HG02642 (cell line): ENCODE results near the gene ZNF701.
"Not testable (repeated sequence)": the region's sequence is repeated elsewhere in the genome, so short reads cannot be mapped to it uniquely, and the experiment has no call there.

ENCODE experiments used
- ATAC-seq: cut with Tn5 transposase; IDR thresholded peaks from one replicate; pipeline ENCODE4 v1.9.1; 2021; ENCODE audit warnings: mild to moderate bottlenecking; ENCODE audit not compliant: unreplicated experiment, poor library complexity

ZNF701 gene

DNA sequence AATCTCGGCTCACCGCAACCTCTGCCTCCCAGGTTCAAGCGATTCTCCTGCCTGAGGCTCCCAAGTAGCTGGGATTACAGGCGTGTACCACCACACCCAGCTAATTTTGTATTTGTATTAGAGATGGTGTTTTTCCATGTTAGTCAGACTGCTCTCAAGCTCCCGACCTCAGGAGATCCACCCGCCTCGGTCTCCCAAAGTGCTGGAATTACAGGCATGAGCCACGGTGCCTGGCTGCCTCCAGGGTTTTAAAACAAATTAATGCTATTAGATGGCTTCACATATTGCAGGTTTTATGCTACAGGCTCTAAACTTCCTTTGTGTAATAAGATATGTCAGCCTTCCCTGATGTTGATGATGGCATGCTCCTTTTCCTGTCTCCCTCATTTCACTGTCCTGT lies 8.5 kb upstream of the ZNF701 start:
- ATAC-seq: not testable (repeated sequence)

DNA sequence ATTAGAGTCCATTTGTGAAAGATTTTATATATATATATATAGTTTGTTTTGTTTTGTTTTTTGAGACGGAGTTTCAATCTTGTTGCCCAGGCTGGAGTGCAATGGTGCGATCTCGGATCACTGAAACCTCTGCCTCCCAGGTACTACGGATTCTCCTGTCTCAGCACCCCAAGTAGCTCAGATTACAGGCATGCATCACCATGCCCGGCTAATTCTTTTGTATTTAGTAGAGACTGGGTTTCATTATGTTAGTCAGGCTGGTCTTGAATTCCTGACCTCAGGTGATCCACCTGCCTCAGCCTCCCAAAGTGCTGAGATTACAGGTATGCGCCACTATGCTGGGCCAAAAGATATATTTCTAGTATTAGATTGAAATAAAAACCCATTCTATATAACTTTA lies 4.0 kb upstream of the ZNF701 start:
- no peak for ATAC-seq

DNA sequence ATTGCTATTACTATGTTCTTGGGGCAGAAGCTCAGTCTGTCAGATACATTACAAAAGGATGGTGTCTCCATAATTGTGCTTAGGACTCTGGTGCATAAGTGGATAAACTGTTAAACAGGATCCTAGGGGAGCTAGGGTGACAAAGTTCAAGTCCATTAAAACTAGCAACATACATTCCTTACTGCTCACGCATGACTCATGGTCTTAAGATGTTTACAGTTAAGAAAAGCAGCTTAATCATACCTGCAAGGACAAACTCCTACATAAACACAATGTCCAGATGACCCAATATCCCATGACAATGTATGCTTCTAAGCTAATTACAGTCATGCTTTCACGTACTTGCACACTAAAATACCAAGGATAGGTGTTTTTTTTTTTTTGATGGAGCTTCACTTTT lies 3.5 kb upstream of the ZNF701 start:
- no peak for ATAC-seq

DNA sequence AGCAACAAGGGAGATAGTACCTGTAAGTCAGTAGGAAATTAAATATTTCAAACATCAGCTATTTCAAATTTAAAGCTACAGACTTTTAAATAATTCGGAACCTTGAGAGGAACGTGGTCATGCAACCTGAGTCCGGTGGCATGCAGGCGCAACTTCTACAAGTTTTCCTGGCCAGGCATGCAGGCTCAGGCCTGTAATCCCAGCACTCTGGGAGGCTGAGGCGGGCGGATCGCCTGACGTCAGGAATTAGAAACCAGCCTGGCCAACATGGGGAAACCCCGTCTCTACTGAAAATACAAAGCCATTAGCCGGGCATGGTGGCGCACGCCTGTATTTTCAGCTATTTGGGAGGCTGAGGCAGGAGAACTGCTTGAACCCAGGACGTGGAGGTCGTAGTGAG lies 2.2 kb upstream of the ZNF701 start:
- ATAC-seq: no peak

DNA sequence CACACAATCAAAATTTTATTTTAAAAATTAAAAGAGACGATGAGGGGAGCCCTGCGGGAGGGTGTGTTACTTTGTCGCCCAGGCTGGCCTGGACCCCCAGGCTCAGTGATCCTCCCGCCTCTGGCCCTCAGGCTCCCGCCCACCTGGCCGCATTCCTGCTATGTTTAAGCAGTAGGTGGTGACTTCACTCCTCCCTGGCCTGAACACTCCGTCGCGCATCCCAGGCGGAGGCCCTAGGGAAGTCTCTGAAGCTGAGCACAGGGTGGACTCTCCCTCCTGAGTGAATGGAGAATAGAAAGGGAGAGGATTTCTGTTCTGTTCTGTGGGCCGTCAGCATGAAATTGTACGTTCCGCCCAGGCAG lies 468 bp upstream of the ZNF701 start:
- peak; percentile 10 for ATAC-seq

DNA sequence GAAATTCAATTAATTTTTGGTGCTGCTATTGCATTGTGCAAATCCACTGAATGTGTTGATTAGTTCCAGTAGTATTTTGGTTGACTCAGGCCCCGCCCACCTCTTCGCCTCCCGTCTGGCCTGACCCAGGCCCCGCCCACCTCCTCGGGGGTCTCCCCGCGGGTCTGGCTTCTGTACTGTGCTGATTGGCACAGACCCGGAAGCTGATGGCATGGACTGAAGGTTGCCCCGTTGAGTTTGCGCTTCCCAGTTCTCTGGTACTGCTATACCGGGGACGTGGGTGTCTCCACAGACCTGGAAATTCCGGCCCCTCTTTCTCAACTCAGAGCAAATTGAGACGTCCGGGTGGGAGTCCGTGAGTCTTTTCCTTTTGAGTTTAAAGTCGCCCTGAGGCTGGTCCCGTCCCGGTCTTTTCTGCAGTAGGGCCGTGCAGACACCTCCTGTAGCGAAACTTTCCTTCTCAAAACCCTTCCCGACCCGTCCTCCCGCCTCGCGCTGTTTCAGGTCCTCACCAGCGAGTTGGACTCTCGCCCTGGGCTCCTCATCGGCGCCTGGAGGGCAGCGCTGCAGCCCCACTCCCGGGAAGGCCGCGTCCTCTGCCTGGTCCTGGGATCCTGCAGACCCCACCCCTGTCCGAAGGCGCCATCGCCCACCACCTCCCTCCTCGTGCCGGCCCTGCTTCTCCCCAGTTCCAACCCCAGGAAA lies 14.8 kb downstream of the ZNF701 start:
- ATAC-seq: no peak

DNA sequence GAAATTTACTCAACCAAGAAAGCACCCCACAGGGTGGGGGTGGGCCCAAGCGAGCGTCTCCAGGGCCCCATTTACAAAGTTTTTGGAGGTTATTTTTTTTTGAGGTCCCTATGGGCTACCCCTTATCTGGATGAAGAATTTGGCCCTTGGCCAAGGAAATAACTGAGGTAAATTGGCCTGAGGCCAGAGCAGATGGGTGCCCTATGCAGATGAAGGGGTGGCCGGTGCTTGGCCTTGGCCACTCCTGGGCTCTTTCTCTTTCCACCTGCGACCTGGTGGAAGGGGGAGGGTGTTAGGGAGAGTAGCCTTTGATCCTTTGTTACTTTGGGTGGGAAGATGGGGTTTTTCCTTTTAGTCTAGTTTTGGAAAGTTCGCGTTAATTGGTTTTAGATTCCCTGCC lies 15.5 kb downstream of the ZNF701 start:
- ATAC-seq: no peak

DNA sequence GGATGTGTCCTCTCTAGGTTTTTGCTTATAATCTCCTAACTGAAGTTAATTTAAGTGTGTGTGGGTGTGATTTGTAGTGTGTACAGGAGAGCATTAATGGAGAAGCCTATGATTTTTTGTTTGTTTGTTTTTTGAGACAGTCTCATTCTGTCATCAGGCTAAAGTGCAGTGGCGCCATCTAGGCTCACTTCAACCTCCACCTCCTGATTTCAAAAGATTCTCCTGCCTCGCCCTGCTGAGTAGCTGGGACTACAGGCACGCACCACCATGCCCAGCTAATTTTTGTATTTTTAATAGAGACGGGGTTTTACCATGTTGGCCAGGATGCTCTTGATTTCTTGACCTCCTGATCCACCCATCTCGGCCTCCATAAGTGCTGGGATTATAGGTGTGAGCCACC lies 20.6 kb downstream of the ZNF701 start:
- no peak for ATAC-seq

DNA sequence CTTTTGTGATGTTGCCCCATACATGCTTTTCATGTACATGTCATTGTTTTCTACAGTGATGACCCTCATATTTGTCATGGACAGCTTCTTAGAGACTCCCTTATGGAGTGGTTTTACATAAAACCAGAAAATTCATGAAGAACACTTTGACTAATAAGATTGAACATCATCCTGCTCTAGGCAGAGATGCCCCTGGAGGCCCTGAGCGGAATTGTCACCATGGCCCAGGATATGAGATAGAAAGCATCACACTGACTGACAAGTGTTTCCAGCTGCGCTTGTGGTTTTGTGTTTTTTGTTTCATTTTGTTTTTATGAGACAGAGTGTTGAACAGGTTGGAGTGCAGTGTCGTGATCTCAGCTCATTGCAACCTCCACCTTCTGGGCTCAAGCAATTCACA lies 22.2 kb downstream of the ZNF701 start:
- ATAC-seq: no peak

DNA sequence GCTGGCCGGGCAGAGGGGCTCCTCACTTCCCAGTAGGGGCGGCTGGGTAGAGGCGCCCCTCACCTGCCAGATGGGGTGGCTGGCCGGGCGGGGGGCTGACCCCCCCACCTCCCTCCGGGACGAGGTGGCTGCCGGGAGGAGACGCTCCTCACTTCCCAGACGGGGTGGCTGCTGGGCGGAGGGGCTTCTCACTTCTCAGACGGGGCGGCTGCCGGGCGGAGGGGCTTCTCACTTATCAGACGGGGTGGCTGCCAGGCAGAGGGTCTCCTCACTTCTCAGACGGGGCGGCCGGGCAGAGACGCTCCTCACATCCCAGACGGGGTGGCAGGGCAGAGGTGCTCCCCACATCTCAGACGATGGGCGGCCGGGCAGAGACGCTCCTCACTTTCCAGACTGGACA lies 23.4 kb downstream of the ZNF701 start:
- ATAC-seq: not testable (repeated sequence)

DNA sequence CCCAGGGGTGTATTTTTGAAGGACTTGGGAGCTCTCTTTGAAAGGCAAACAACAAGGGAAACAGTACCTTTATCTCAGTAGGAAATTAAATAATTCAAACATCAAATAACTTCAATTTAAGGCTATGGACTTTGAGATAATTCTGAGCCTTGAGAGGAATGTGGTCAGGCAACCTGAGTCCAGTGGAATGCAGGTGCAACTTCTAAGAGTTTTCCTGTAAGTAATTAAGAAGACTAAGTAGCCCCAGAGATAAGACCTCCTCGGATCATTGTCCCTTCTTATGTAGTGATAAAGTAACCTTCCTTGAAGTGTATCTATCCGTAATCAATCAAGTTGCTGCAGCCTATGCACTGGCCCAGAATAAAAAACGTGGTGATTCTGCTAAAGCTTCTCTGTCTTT lies 29.2 kb downstream of the ZNF701 start:
- ATAC-seq: no peak

DNA sequence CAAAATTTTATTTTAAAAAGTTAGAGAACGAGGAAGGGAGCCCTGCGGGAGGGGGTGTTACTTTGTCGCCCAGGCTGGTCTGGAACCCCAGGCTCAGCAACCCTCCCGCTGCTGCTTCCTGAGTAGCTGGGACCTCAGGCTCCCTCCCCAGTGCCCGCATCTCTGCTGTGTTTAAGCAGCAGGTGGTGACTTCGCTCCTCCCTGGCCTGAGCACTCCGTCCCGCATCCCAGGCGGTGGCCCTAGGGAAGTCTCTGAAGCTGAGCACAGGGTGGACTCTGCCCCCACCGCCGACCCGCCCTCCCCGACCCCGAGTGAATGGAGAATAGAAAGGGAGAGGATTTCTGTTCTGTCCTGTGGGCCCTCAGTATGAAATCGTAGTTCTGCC lies 30.5 kb downstream of the ZNF701 start:
- peak; percentile 19 for ATAC-seq

DNA sequence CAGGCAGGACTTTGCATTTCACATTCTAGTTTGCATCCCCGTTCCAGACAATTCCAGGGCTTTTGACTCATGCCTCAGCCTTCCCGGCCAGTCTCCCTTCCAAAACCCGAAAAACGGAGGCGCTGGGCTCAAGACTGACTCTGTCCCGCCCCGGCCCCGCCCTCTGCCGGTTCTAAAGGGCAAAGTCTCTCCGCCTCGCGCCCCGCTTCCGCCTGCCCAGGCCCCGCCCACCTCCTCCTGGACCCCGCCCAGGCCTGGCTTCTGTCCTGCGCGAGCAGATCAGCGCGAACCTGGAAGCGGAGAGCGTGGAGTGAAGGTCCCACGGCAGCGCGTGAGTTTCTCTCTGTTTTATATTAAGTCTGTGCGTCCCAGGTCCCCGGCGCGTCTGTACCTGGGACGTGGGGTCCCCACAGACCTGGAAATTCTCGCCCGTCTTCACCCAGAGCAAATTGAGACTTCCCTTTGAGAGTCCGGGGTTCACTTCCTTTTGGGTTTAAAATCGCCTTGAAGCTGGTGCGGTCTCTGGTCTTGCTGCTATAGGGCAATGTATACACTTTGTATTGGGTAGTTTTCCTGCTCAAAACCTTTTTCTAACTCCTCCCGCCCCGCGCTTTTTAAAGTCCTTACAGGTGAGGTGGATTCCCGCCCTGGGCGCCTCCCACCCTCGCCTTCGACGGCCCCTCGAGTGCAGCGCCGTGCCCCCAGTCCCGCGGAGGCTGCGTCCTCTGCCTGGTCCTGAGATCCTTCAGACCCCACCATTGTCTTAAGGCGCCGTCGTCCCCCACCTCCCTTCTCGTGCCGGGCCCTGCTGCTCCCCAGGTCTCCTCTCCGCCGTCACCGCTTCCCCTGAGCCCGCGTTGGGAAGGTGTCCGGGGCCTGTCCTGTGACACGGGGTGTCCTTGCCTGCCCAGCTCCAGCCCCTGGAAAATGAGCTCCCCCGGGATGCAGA lies 31.2 kb downstream of the ZNF701 start:
- ATAC-seq: peak; percentile 97

DNA sequence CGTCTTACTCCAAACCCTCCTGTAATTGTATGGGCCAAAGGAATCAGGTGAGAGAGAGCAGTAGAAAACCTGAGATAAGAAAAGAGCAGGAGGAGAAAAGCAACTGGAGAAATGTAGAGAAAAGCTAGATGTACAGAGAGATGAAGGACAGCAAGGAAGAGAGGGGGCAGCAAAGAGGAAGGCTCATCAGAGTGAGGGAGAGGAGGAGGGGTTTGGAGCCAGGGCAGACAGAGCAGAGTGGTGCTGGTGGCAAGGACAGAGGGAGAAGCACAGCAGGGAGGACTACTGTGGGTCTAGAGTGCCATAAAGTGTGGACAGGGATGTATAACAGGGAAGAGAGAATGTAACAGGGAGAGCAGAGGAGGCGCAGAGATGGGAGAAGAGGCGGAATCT lies 31.9 kb downstream of the ZNF701 start:
- not testable (repeated sequence) for ATAC-seq

DNA sequence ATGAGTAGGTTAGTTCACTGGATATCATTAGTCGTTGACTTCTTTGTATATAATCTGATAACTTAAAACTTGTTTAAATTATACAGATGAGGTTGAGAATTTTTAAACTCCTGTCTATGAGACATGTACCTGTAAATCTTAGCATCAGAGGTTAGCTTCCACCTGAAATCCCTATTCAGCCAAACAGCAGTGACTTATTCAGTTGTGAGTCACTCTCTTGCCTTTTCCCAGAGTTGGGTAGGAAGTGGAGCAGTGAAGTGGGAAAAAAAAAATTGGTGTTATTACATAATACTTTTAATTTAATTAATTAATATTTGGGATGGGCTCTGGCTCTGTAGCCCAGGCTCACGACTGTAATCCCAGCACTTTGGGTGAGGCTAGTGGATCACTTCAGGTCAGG lies 32.9 kb downstream of the ZNF701 start:
- no peak for ATAC-seq

DNA sequence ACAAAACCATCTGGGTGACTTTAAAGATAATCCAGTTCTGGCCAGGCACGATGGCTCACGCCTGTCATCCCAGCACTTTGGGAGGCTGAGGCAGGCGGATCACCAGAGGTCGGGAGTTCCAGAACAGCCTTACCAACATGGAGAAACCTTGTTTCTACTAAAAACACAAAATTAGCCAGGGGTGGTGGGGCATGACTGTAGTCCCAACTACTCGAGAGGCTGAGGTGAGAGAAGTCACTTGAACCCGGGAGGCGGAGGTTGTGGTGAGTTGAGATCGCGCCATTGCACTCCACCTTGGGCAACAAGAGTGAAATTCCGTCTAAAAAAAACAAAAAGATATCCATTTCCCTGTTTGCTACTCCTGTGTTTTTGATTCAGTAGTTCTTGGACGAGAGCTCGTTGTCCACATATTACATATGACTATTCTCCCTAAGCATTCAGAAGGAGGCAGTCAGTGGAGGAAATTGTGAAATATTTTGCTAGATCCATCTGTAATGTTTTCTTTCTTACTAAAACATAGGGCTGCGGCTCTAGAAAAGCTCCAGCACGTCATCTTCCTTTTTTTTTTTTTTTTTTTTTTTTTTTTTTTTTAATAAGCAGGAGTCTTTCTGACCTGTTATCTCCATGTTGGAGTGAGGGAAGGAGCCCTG lies 33.6 kb downstream of the ZNF701 start:
- no peak for ATAC-seq

DNA sequence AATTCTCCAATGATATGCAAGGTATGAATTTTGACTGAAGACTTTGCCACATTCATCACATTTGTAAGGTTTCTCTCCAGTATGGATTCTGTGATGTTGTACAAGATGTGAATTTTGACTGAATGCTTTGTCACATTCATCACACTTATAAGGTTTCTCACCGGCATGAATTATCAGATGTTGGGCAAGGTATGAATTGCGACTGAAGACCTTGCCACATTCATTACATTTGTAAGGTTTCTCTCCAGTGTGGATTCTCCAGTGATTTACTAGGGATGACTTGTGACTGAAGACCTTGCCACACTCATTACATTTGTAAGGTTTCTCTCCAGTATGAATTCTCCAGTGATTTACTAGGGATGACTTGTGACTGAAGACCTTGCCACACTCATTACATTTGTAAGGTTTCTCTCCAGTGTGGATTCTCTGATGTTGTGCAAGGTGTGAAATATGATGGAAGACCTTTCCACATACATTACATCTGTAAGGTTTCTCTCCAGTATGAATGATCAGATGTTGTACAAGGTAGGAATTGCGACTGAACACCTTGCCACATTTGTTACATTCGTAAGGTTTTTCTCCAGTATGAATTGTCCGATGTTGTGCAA lies 43.3 kb downstream of the ZNF701 start:
- ATAC-seq: no peak

DNA sequence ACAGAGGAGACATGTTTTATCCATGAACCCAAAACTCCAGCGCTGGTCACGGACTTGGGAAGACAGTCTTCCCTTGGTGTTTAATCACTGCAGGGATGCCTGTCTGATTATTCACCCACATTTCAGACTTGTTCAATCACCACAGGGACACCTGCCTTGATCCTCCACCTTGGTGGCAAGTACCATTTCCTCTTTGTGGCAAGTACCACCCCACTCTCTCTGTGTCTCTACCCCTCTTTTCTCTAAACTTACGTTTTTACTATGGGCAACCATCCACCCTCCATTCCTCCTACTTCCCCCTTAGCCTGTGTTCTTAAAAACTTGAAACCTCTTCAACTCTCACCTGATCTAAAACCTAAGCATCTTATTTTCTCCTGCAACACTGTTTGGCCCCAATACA lies 51.3 kb downstream of the ZNF701 start:
- ATAC-seq: no peak

DNA sequence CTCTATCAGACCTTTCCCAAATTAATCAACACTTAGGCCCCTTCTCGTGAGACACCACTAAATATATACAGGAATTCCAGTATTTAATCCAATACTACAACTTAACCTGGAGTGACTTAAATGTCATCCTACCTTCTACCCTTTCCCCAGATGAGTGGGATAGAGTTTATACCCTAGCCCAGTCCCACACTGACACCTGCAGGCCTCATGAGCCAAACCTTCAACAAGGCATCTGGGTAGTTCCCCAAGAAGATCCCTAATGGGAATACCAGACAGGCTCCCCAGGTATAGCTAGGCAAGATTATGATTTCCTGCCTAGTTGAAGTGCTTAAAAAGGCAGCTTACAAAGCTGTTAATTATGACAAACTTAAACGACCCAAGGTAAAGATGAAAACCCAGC lies 52.2 kb downstream of the ZNF701 start:
- ATAC-seq: no peak

DNA sequence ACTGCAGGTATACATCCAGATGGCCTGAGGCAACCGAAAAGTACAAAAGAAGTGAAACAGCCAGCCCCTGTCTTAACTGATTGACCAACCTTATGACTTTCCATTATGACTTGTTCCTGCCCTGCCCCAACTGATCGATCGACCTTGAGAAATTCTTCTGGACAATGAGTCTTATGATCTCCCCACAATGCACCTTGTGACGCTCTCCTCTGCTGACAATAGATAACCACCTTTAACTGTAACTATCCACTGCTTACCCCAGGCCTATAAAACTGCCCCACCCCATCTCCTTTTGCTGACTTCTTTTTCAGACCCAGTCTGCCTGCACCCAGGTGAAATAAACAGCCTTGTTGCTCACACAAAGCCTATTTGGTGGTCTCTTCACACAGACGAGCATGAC lies 56.8 kb downstream of the ZNF701 start:
- no peak for ATAC-seq

DNA sequence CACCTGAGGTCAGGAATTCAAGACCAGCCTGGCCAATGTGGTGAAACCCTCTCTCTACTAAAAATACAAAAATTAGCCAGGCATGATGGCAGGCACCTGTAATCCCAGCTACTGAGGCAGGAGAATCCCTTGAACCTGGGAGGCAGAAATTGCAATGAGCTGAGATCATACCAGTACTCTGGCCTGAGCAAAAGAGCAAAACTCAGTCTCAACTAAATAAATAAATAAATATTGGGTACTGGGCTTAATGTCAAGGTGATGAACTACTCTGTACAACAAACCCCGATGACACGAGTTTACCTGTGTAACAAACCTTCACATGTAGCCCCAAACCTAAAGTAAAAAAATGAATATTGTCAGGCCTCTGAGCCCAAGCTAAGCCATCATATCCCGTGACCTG lies 57.4 kb downstream of the ZNF701 start:
- ATAC-seq: not testable (repeated sequence)
